ENCODE data around the gene TBC1D2. TPM values are rescaled to one million over a fixed set of nuclear protein-coding genes. Genes with fewer than 3 reads are reported as not detected.

TBC1D2 gene
- total RNA-seq, 1 donor from 2014 or later: 10.3 TPM

GRCh38 chr9:98161851-98162250 lies 93.6 kb downstream of the TBC1D2 start:
- DNase-seq: no peak

- no peak for DNase-seq
Observed at GRCh38 chr9:98159790-98160189, 95.7 kb downstream of the TBC1D2 start.

- no peak for DNase-seq
Observed at GRCh38 chr9:98159301-98159700, 96.1 kb downstream of the TBC1D2 start.

- DNase-seq: no peak
Observed at GRCh38 chr9:98158071-98158831, 97.2 kb downstream of the TBC1D2 start.

GRCh38 chr9:98157372-98157771 lies 98.1 kb downstream of the TBC1D2 start:
- DNase-seq: no peak

- no peak for DNase-seq
Observed at GRCh38 chr9:98154678-98155077, 100.8 kb downstream of the TBC1D2 start.

- DNase-seq: no peak
Observed at GRCh38 chr9:98152526-98152925, 102.9 kb downstream of the TBC1D2 start.

- DNase-seq: no peak
Observed at GRCh38 chr9:98150721-98151120, 104.7 kb downstream of the TBC1D2 start.

- no peak for DNase-seq
Observed at GRCh38 chr9:98150164-98150563, 105.3 kb downstream of the TBC1D2 start.

GRCh38 chr9:98149422-98149821 lies 106.0 kb downstream of the TBC1D2 start:
- DNase-seq: no peak

Small RNAs within 50 kb of the gene (small RNA-seq; reads per million reads assigned to genes)
- not detected for gene MIR6854 (ENCODE audit: low replicate concordance)

Other genes starting within 250 kb of the TBC1D2 start
- gene NANS, start 198.9 kb downstream of the TBC1D2 start, total RNA-seq: 40.3 TPM
- gene TRIM14, start 136.4 kb downstream of the TBC1D2 start, total RNA-seq: 4.3 TPM
- 2.9 TPM for gene CORO2A, start 63.0 kb downstream of the TBC1D2 start, total RNA-seq